PC-3 (cell line): Measurements from ENCODE around the gene CELA1. TPM values are rescaled to one million over a fixed set of nuclear protein-coding genes. Genes with fewer than 3 reads are reported as not detected.
A peak's percentile ranks its signal among the peaks of the same experiment; 100 is the strongest.

Experiments
- ATAC-seq: fragments of 200-7000 bp; cut with Tn5 transposase; 2 replicates; pipeline ENCODE4 v1.9.1; 2020; ENCODE audit warnings: mild to moderate bottlenecking, moderate library complexity
- BruUV-seq: library from RNA; stranded (reverse); fragments of 400-500 nt; replicated peaks from 2 replicates; lab custom pipeline; 2021; lab: Mats Ljungman, UMichigan
- CTCF ChIA-PET: fragments of 300-600 bp; sonication (Branson Sonifier 250); formaldehyde crosslinking; loops from one replicate; lab custom pipeline; 2022; ENCODE audit warnings: antibody characterized with exemption; lab: Charles Lee
- POLR2A ChIA-PET: fragments of 300-600 bp; sonication (Branson Sonifier 250); formaldehyde crosslinking; loops from one replicate; lab custom pipeline; 2022; ENCODE audit warnings: antibody characterized with exemption; ENCODE audit not compliant: unreplicated experiment; lab: Charles Lee
- DNase-seq: peaks from one replicate; pipeline ENCODE4 v3.0.0-alpha.2; 2015
- H2AFZ ChIP-seq: fragments of 300-600 bp; sonication (generic); 2 replicates; pipeline ENCODE4 v1.6.0; 2016; ENCODE audit warnings: antibody characterized with exemption, low read length
- H3F3A ChIP-seq: fragments of 300-600 bp; sonication (generic); one replicate; pipeline ENCODE4 v1.6.0; 2017; ENCODE audit warnings: antibody characterized with exemption, low read length, control low read depth, mild to moderate bottlenecking; ENCODE audit not compliant: unreplicated experiment
- H3K27ac ChIP-seq: fragments of 300-600 bp; sonication (generic); 2 replicates; pipeline ENCODE4 v1.5.1; 2016; ENCODE audit warnings: mild to moderate bottlenecking, low read length
- H3K27me3 ChIP-seq: fragments of 300-600 bp; sonication (generic); 2 replicates; pipeline ENCODE4 v1.6.1; 2016; ENCODE audit warnings: low read length, mixed read lengths
- H3K36me3 ChIP-seq: fragments of 300-600 bp; sonication (generic); 2 replicates; pipeline ENCODE4 v1.6.1; 2016; ENCODE audit warnings: low read depth, mixed run types, low read length, mixed read lengths
- H3K4me1 ChIP-seq: fragments of 300-600 bp; sonication (generic); 2 replicates; pipeline ENCODE4 v1.5.1; 2016; ENCODE audit warnings: low read length; ENCODE audit not compliant: insufficient read depth
- H3K4me2 ChIP-seq: fragments of 300-600 bp; sonication (generic); 2 replicates; pipeline ENCODE4 v1.6.0; 2016; ENCODE audit warnings: low read length
- H3K4me3 ChIP-seq: fragments of 300-600 bp; sonication (generic); 2 replicates; pipeline ENCODE4 v1.5.1; 2016; ENCODE audit warnings: mild to moderate bottlenecking, low read length, mixed read lengths
- H3K79me2 ChIP-seq: fragments of 300-600 bp; sonication (generic); 2 replicates; pipeline ENCODE4 v1.6.1; 2017; ENCODE audit warnings: low read length, mixed read lengths
- H3K9ac ChIP-seq: fragments of 300-600 bp; sonication (generic); 2 replicates; pipeline ENCODE4 v1.6.0; 2016; ENCODE audit warnings: mild to moderate bottlenecking, low read length
- H3K9me2 ChIP-seq: fragments of 300-600 bp; sonication (generic); replicated peaks from 2 replicates; pipeline ENCODE4 v1.6.1; 2016; ENCODE audit warnings: mixed run types, low read length, mixed read lengths
- H3K9me3 ChIP-seq: fragments of 300-600 bp; sonication (generic); 2 replicates; pipeline ENCODE4 v1.6.1; 2016; ENCODE audit warnings: low read length, mixed read lengths
- H4K20me1 ChIP-seq: fragments of 300-600 bp; sonication (generic); 2 replicates; pipeline ENCODE4 v1.6.1; 2016; ENCODE audit warnings: low read length, mixed read lengths
- EZH2 ChIP-seq: fragments of 300-600 bp; sonication (generic); IDR thresholded peaks from one replicate; pipeline ENCODE4 v1.6.1; 2017; ENCODE audit warnings: antibody characterized with exemption, mild to moderate bottlenecking, low read length; ENCODE audit not compliant: unreplicated experiment
- EZH2phosphoT487 ChIP-seq: fragments of 300-600 bp; sonication (generic); IDR thresholded peaks from 2 replicates; pipeline ENCODE4 v1.6.1; 2018; ENCODE audit warnings: mild to moderate bottlenecking, antibody characterized with exemption, low read length, borderline replicate concordance
- intact Hi-C: fragments of 100-400 bp; cut with micrococcal nuclease; formaldehyde crosslinking; loops from 2 replicates; pipeline ENCODE4 v1.9.0; 2023
- total RNA-seq: library from RNA; depleted of rRNA; stranded (reverse); fragments of >200 nt; gene quantifications from 2 replicates; pipeline ENCODE4 v1.2.3, GENCODE V29; 2014
- TF ChIP-seq, protein P1 (sequence below): fragments of 300-600 bp; sonication (generic); conservative IDR thresholded peaks from 2 replicates; pipeline ENCODE4 v1.5.1; 2017; ENCODE audit warnings: antibody characterized with exemption, low read depth, mild to moderate bottlenecking, low read length

The CELA1 gene
- total RNA-seq, 1 experiment from 2014 or later, result not detected

DNA sequence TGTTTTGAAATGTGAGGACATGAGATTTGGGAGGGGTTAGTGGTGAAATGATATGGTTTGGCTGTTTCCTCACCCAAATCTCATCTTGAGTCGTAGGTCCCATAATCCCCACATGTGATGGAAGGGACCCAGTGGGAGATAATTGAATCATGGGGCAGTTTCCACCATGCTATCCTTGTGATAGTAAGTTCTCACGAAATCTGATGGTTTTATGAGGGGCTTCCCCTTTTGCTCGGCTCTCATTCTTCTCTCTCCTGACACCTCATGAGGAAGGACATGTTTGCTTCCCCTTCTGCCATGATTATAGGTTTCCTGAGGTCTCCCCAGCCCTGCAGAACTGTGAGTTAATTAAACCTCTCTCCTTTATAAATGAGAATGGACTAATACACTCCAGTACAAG is 26.7 kb upstream of the CELA1 start:
- no peak overlapping the region for H3K4me2 ChIP-seq
- CTCF ChIA-PET, result no interaction called here
- H3K27ac ChIP-seq, result peak overlapping the region; percentile 95
- H3K79me2 ChIP-seq, result peaks cover 14% of the 10 kb centered on the region
- BruUV-seq, result no TSS peak
- H3K27me3 ChIP-seq, result no peaks in the 10 kb centered on the region
- peaks cover 66% of the 10 kb centered on the region for H3K36me3 ChIP-seq
- POLR2A ChIA-PET, result no interaction called here
- no peak overlapping the region for H3K4me3 ChIP-seq
- H3K9me3 ChIP-seq, result no peaks in the 10 kb centered on the region
- H3K4me1 ChIP-seq, result peaks cover 42% of the 10 kb centered on the region
- DNase-seq (no peak), ATAC-seq (no peak)
- no peak overlapping the region for H3K9ac ChIP-seq
- H4K20me1 ChIP-seq, result no peaks in the 10 kb centered on the region
- intact Hi-C loops, result loop anchor here (5.0 kb wide), 1 partner anchor 49 kb away; the partner anchor contains the start of gene SLC4A8
- H2AFZ ChIP-seq, result no peak overlapping the region
- H3F3A ChIP-seq, result peaks cover 12% of the 10 kb centered on the region
- no peak for TF ChIP-seq EZH2
- H3K9me2 ChIP-seq, result no peaks in the 10 kb centered on the region

- Histone ChIP-seq H3F3A (peaks cover 12% of the 10 kb centered on the region), H3K9me3 (no peaks in the 10 kb centered on the region), H3K4me3 (peak overlapping the region; percentile 42), H3K9ac (peak overlapping the region; percentile 64), H3K79me2 (peaks cover 14% of the 10 kb centered on the region), H3K4me2 (peak overlapping the region; percentile 77), H3K4me1 (peaks cover 42% of the 10 kb centered on the region), H4K20me1 (no peaks in the 10 kb centered on the region), H3K27me3 (no peaks in the 10 kb centered on the region), H3K9me2 (no peaks in the 10 kb centered on the region), H3K27ac (peak overlapping the region; percentile 95), H2AFZ (0 out of 2 replicates have a peak overlapping the region, but pooled peaks have one; percentile 28), H3K36me3 (peaks cover 62% of the 10 kb centered on the region)
- DNase-seq (peak; percentile 36), ATAC-seq (peak; percentile 13)
- ChIA-PET POLR2A (interaction anchor here (0.5 to 1.2 kb wide), 8 partner anchors 11 to 449 kb away, joined by 3 to 9 read pairs (median 4); partner anchors contain the start of gene GALNT6), CTCF (interaction anchor here (0.6 to 1.7 kb wide), 9 partner anchors 9 to 466 kb away, joined by 3 to 13 read pairs (median 5); partner anchors contain the start of genes GALNT6 and SLC4A8)
- intact Hi-C loops, result loop anchor here (5.0 kb wide), 1 partner anchor 50 kb away; the partner anchor contains the start of gene SLC4A8
- TF ChIP-seq EZH2, result no peak
- TF ChIP-seq, protein P1, sequence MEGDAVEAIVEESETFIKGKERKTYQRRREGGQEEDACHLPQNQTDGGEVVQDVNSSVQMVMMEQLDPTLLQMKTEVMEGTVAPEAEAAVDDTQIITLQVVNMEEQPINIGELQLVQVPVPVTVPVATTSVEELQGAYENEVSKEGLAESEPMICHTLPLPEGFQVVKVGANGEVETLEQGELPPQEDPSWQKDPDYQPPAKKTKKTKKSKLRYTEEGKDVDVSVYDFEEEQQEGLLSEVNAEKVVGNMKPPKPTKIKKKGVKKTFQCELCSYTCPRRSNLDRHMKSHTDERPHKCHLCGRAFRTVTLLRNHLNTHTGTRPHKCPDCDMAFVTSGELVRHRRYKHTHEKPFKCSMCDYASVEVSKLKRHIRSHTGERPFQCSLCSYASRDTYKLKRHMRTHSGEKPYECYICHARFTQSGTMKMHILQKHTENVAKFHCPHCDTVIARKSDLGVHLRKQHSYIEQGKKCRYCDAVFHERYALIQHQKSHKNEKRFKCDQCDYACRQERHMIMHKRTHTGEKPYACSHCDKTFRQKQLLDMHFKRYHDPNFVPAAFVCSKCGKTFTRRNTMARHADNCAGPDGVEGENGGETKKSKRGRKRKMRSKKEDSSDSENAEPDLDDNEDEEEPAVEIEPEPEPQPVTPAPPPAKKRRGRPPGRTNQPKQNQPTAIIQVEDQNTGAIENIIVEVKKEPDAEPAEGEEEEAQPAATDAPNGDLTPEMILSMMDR, result peak; percentile 49; the same call in 1 of the 2 replicates
- BruUV-seq, result TSS peak; percentile 92
Measured at GRCh38 chr12:51372021-51372420, 25.5 kb upstream of the CELA1 start.

DNA sequence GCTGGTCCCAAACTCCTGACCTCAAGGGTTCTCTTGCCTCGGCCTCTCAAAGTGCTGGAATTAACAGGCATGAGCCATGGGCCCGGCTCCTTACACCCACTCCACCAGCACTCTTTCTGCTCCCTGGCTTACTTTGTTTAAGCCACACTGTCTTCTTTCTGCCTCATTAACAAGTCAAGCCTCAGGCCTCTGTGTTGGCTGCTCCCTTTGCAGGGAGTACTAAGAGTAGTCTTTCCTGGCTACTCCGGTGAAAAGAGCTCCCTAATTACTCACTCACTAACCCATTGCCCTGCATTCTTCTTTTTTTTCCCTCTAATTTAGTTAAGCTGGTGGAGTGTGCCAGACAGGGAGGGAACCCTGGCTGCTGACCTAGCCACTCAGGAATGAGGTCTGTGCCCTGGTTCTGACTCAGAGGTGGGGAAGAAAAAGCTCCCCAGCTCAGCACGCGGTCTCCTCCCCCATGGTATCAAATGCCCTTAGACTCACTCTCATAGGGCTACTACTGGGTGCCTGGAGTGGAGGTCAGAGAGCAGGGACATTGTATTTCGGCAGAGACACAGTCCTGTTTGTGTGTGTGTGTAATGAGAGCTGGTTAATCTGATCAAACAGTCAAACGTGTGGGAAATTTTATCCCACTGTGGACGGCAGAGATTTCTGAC is 24.9 kb upstream of the CELA1 start:
- H3K9me3 ChIP-seq, result no peaks in the 10 kb centered on the region
- H3K27ac ChIP-seq, result peak overlapping the region; percentile 95
- intact Hi-C loops, result loop anchor here (1.0 to 5.0 kb wide), 4 partner anchors 15 to 161 kb away; partner anchors contain the start of gene SLC4A8
- POLR2A ChIA-PET, result interaction anchor here (0.5 to 1.2 kb wide), 7 partner anchors 12 to 449 kb away, joined by 3 to 9 read pairs (median 4); partner anchors contain the start of gene GALNT6
- H3K4me3 ChIP-seq, result peak overlapping the region; percentile 42
- no TSS peak for BruUV-seq
- H4K20me1 ChIP-seq, result no peaks in the 10 kb centered on the region
- H3K4me1 ChIP-seq, result peaks cover 42% of the 10 kb centered on the region
- TF ChIP-seq EZH2phosphoT487 (no peak), EZH2 (no peak)
- TF ChIP-seq, protein P1, result no peak
- H3K27me3 ChIP-seq, result no peaks in the 10 kb centered on the region
- no peaks in the 10 kb centered on the region for H3K9me2 ChIP-seq
- H3K9ac ChIP-seq, result peak overlapping the region; percentile 64
- H3K79me2 ChIP-seq, result peaks cover 14% of the 10 kb centered on the region
- CTCF ChIA-PET, result interaction anchor here (0.6 to 1.7 kb wide), 10 partner anchors 10 to 466 kb away, joined by 3 to 13 read pairs (median 4); partner anchors contain the start of genes GALNT6 and SLC4A8
- ATAC-seq, result peak; percentile 97
- 0 out of 2 replicates have a peak overlapping the region, but pooled peaks have one; percentile 28 for H2AFZ ChIP-seq
- peak overlapping the region; percentile 77 for H3K4me2 ChIP-seq
- H3K36me3 ChIP-seq, result peaks cover 58% of the 10 kb centered on the region
- peaks cover 12% of the 10 kb centered on the region for H3F3A ChIP-seq
- DNase-seq, result peak; percentile 98
